ENCODE results near the gene CCAR1. TPM values are rescaled to one million over a fixed set of nuclear protein-coding genes. Genes with fewer than 3 reads are reported as not detected.
"Not testable (repeated sequence)": the region's sequence is repeated elsewhere in the genome, so short reads cannot be mapped to it uniquely, and the experiment has no call there.

The CCAR1 gene
- total and polyA plus RNA-seq, 2 experiments from 2014 or later, result 32.4 to 53.2 TPM

DNA sequence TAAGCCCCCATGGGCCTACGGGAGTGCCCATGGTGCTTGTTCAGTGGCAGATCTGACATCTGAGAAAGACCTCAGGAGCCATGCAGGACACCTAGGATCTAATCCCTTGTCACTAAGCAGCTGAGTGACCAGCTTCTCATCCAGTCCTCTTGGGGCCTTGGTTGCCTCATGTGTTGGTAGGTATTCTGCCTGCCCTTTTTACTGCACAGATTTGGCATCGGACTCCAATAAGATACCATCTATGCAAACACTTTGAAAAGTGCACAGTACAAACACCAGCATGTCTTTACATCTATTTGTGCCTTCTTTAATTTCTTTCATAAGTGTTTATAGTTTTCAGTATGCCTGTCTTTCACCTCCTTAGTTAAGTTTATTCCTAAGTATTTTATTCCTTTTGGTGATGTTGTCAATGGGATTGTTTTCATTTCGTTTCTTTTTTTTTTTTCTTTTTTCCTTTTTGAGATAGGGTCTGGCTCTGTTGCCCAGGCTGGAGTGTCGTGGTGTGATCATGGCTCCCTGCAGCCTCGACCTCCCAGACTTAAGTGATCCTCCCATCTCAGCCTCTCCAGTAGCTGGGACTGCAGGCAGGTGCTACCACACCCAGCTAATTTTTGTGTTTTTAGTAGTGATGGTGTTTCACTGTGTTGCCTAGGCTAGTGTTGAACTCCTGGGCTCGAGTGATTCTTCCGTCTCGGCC is 116.7 kb downstream of the CCAR1 start:
- no peak overlapping the region for H3K4me3 ChIP-seq
- TF ChIP-seq EZH2phosphoT487 (IDR thresholded peaks at IDR 0.05; ENCODE audit: insufficient read depth, low read depth) (no peak), EZH2 (IDR thresholded peaks at IDR 0.05; ENCODE audit: insufficient read depth, poor library complexity, severe bottlenecking) (no peak)
- H3K79me2 ChIP-seq (ENCODE audit: insufficient read depth), result no peaks in the 10 kb centered on the region
- 57 to 73% methylated on average over 8 of the region's 8 CpGs for WGBS, 2 experiments (ENCODE audit: low coverage in 1 of 2, low lambda C conversion rate in 2 of 2, missing lambda C conversion rate in 2 of 2)
- peaks cover 10% of the 10 kb centered on the region for H3K27me3 ChIP-seq (replicated peaks; ENCODE audit: insufficient read depth)
- DNase-seq, result no peak
- H3K4me1 ChIP-seq (ENCODE audit: insufficient read depth), result no peaks in the 10 kb centered on the region
- no peaks in the 10 kb centered on the region for H3F3A ChIP-seq (ENCODE audit: insufficient read depth)
- no peaks in the 10 kb centered on the region for H3K9me3 ChIP-seq (ENCODE audit: low read depth)
- no peak overlapping the region for H3K9ac ChIP-seq
- no peaks in the 10 kb centered on the region for H3K36me3 ChIP-seq (ENCODE audit: low read depth)
- in situ Hi-C loops (cut with MboI), result no loop called here
- no peaks in the 10 kb centered on the region for H3K9me2 ChIP-seq (ENCODE audit: insufficient read depth)
- no peak overlapping the region for H3K27ac ChIP-seq
- no peak overlapping the region for H2AFZ ChIP-seq
- H3K4me2 ChIP-seq (ENCODE audit: unreplicated experiment), result no peak overlapping the region
- no peaks in the 10 kb centered on the region for H4K20me1 ChIP-seq (ENCODE audit: insufficient read depth)

DNA sequence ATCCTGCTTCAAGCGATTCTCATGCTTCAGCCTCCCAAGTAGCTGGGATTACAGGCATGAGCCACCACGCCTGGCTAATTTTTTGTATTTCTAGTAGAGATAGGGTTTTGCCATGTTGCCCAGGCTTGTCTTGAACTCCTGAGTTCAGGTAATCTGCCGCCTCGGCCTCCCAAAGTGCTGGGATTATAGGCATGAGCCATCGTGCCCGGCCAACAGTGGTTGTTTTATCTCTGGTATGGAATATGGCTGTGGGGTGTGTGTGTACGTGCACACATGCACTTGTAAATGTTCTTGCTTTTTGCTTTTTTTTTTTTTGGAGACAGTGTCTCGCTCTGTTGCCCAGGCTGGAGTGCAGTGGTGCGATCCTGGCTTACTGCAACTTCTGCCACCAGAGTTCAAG is 119.6 kb downstream of the CCAR1 start:
- DNase-seq; H3K36me3 ChIP-seq (ENCODE audit: low read depth); H3K27ac ChIP-seq; H3K79me2 ChIP-seq (ENCODE audit: insufficient read depth); H3K27me3 ChIP-seq (replicated peaks; ENCODE audit: insufficient read depth); H3K4me1 ChIP-seq (ENCODE audit: insufficient read depth); H3F3A ChIP-seq (ENCODE audit: insufficient read depth); in situ Hi-C loops (cut with MboI); H3K9ac ChIP-seq; H2AFZ ChIP-seq; H3K9me3 ChIP-seq (ENCODE audit: low read depth); H4K20me1 ChIP-seq (ENCODE audit: insufficient read depth); H3K9me2 ChIP-seq (ENCODE audit: insufficient read depth); H3K4me2 ChIP-seq (ENCODE audit: unreplicated experiment); H3K4me3 ChIP-seq: not testable (repeated sequence)
- WGBS, 2 experiments (ENCODE audit: low coverage in 1 of 2, low lambda C conversion rate in 2 of 2, missing lambda C conversion rate in 2 of 2), result 84 to 87% methylated on average over 9 of the region's 9 CpGs

Small RNA genes within 50 kb of the gene (microRNA-seq; reads per million reads assigned to microRNA genes)
- gene MIR1254-1 (ENCODE audit: borderline number of aligned reads), result not detected

Small RNA genes within 50 kb of the gene (small RNA-seq; reads per million reads assigned to genes)
- gene MIR1254-1 (ENCODE audit: low read depth, low replicate concordance) (not detected), gene RF00019 (ENCODE audit: low read depth, low replicate concordance) (not detected)

Other genes with a start within 250 kb of the CCAR1 start
- 4.8 and 5.2 TPM in 2 replicates for gene DNA2, start 249.3 kb upstream of the CCAR1 start, total RNA-seq (2014; rRNA removed; shearing (Covaris generic))
- 1.6 and 1.8 TPM in 2 replicates for gene DNA2, start 249.3 kb upstream of the CCAR1 start, polyA plus RNA-seq (2016; fragmentation: Nextera tagmentation; extraction: Ambion mirVana)
- gene SLC25A16, start 193.7 kb upstream of the CCAR1 start, total RNA-seq (2014; rRNA removed; shearing (Covaris generic)), result 20.8 and 24.9 TPM in 2 replicates
- 9.4 and 11.1 TPM in 2 replicates for gene SLC25A16, start 193.7 kb upstream of the CCAR1 start, polyA plus RNA-seq (2016; fragmentation: Nextera tagmentation; extraction: Ambion mirVana)
- 1.3 and 2.1 TPM in 2 replicates for gene TET1, start 160.9 kb upstream of the CCAR1 start, total RNA-seq (2014; rRNA removed; shearing (Covaris generic))
- 0.68 and 0.84 TPM in 2 replicates for gene TET1, start 160.9 kb upstream of the CCAR1 start, polyA plus RNA-seq (2016; fragmentation: Nextera tagmentation; extraction: Ambion mirVana)
- gene STOX1, start 106.3 kb downstream of the CCAR1 start, total RNA-seq (2014; rRNA removed; shearing (Covaris generic)), result 0.25 TPM in 1 of 2 replicates, not detected in the other
- not detected in 2 replicates for gene STOX1, start 106.3 kb downstream of the CCAR1 start, polyA plus RNA-seq (2016; fragmentation: Nextera tagmentation; extraction: Ambion mirVana)
- gene DDX50, start 180.1 kb downstream of the CCAR1 start, total RNA-seq (2014; rRNA removed; shearing (Covaris generic)), result 49.0 and 63.4 TPM in 2 replicates
- 40.4 and 43.6 TPM in 2 replicates for gene DDX50, start 180.1 kb downstream of the CCAR1 start, polyA plus RNA-seq (2016; fragmentation: Nextera tagmentation; extraction: Ambion mirVana)
- 68.2 and 77.8 TPM in 2 replicates for gene DDX21, start 234.9 kb downstream of the CCAR1 start, total RNA-seq (2014; rRNA removed; shearing (Covaris generic))
- 24.1 and 24.7 TPM in 2 replicates for gene DDX21, start 234.9 kb downstream of the CCAR1 start, polyA plus RNA-seq (2016; fragmentation: Nextera tagmentation; extraction: Ambion mirVana)

Measured in GM23248 (cell line).